HL-60 (cell line): ENCODE measurements around the gene HNRNPAB.
A peak's percentile ranks its signal among the peaks of the same experiment; 100 is the strongest.

ENCODE experiments used
- DNase-seq, 2 experiments: peaks; one replicate each; pipeline ENCODE4 v3.0.0-alpha.2; 2010 to 2020; ENCODE audit warnings: low read depth in 1 of 2, low spot score in 1 of 2
- H3K27ac ChIP-seq: fragments of 250-450 bp; sonication (Bioruptor Pico); replicated peaks from 2 replicates; pipeline ENCODE4 v1.5.1; 2020; ENCODE audit warnings: mild to moderate bottlenecking, moderate library complexity
- H3K27me3 ChIP-seq: fragments of 250-450 bp; sonication (Bioruptor Pico); 2 replicates; pipeline ENCODE4 v1.5.1; 2021; ENCODE audit warnings: mild to moderate bottlenecking, moderate library complexity; ENCODE audit not compliant: insufficient read depth, poor library complexity, severe bottlenecking
- H3K4me3 ChIP-seq: replicated peaks from 2 replicates; pipeline ENCODE4 v1.5.1; 2011; ENCODE audit warnings: mild to moderate bottlenecking, control low read depth, low read length; ENCODE audit not compliant: insufficient read depth
- GABPA ChIP-seq: IDR thresholded peaks from 2 replicates; pipeline ENCODE4 v1.6.1; 2012; ENCODE audit warnings: low read depth
- POLR2AphosphoS5 ChIP-seq: IDR thresholded peaks from 2 replicates; pipeline ENCODE4 v1.6.1; 2012; ENCODE audit warnings: low read depth
- SPI1 ChIP-seq: IDR thresholded peaks from 2 replicates; pipeline ENCODE4 v1.6.1; 2012; ENCODE audit warnings: low read depth, mild to moderate bottlenecking, borderline replicate concordance
- TF ChIP-seq, protein P1 (sequence below): IDR thresholded peaks from one replicate; pipeline ENCODE4 v1.5.1; 2011; ENCODE audit warnings: low read length, control low read depth, inconsistent platforms; ENCODE audit not compliant: insufficient read depth
- TF ChIP-seq, protein P2 (sequence below): IDR thresholded peaks from 2 replicates; pipeline ENCODE4 v1.6.1; 2012; ENCODE audit warnings: low read depth; ENCODE audit not compliant: insufficient replicate concordance

The HNRNPAB gene

DNA sequence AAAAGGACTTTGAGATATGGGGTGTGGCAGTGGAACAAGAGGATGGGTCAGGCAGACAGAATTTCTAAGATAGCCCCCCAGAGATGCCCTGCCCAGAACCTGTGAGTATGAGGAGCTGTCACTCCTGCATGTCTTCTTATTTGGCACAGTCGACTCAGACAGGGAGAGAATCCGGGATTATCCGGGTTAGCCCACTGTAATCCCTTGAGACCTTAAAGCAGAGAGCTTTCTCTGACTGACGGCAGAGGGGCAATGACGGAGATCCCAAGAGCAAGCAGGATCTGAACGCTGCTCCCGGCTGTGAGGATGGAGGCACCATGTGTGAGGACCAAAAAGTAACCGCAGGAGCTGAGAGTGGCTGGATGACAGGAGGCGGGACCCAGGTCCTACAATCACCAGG, 41.9 kb upstream of the HNRNPAB start:
- TF ChIP-seq POLR2AphosphoS5 (no peak), GABPA (no peak), SPI1 (no peak)
- TF ChIP-seq, protein P1, sequence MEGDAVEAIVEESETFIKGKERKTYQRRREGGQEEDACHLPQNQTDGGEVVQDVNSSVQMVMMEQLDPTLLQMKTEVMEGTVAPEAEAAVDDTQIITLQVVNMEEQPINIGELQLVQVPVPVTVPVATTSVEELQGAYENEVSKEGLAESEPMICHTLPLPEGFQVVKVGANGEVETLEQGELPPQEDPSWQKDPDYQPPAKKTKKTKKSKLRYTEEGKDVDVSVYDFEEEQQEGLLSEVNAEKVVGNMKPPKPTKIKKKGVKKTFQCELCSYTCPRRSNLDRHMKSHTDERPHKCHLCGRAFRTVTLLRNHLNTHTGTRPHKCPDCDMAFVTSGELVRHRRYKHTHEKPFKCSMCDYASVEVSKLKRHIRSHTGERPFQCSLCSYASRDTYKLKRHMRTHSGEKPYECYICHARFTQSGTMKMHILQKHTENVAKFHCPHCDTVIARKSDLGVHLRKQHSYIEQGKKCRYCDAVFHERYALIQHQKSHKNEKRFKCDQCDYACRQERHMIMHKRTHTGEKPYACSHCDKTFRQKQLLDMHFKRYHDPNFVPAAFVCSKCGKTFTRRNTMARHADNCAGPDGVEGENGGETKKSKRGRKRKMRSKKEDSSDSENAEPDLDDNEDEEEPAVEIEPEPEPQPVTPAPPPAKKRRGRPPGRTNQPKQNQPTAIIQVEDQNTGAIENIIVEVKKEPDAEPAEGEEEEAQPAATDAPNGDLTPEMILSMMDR = no peak
- TF ChIP-seq, protein P2, sequence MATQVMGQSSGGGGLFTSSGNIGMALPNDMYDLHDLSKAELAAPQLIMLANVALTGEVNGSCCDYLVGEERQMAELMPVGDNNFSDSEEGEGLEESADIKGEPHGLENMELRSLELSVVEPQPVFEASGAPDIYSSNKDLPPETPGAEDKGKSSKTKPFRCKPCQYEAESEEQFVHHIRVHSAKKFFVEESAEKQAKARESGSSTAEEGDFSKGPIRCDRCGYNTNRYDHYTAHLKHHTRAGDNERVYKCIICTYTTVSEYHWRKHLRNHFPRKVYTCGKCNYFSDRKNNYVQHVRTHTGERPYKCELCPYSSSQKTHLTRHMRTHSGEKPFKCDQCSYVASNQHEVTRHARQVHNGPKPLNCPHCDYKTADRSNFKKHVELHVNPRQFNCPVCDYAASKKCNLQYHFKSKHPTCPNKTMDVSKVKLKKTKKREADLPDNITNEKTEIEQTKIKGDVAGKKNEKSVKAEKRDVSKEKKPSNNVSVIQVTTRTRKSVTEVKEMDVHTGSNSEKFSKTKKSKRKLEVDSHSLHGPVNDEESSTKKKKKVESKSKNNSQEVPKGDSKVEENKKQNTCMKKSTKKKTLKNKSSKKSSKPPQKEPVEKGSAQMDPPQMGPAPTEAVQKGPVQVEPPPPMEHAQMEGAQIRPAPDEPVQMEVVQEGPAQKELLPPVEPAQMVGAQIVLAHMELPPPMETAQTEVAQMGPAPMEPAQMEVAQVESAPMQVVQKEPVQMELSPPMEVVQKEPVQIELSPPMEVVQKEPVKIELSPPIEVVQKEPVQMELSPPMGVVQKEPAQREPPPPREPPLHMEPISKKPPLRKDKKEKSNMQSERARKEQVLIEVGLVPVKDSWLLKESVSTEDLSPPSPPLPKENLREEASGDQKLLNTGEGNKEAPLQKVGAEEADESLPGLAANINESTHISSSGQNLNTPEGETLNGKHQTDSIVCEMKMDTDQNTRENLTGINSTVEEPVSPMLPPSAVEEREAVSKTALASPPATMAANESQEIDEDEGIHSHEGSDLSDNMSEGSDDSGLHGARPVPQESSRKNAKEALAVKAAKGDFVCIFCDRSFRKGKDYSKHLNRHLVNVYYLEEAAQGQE = no peak
- DNase-seq = no peak
- no peak overlapping the region for H3K27ac ChIP-seq
- no peak overlapping the region for H3K4me3 ChIP-seq
- no peaks in the 10 kb centered on the region for H3K27me3 ChIP-seq

DNA sequence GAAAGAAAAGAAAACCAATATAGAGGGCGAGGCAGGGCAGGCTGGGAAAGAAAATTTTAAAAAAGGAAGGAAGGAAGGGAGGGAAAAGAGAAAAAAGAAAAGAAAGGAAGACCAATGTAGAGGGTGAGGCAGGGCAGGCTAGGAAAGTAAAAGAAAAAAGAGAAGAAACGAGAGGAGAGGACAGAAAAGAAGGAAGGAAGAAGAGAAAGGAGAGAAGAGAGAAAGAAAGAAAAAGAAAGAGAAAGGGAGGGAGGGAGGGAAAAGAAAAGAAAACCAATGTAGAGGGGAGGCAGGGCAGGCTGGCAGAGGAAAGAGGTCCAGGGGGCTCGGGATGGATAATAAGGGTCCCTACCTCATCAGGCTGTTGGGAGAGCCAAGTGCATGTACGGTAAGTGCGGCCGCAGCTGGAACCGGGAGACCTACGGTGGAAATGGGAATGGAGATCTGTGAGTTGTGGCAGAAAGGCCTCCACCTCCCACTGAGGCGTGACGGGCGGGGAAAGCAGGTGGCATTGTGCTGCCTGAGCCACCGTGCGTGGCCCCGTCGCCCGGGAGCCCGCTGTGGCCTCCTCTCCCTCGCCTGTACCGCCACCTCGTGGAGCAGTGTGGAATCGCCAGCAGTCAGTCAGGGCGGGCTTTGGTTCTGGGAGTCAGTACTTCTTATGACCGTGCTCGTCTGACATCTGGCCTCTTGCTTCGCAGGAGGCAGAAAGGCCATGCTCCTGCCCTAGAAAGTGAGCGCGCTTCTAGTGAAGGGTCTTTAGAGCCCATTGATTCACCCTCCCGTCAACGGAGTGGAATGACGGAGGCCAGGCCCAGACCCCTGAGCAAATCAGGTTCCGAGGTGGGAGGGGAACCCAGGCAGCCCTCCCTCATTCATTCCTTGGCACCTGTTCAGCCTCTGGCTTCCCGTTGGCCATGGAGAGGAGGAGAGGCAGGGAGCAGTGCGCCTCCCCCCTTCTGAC, 40.3 kb upstream of the HNRNPAB start:
- Histone ChIP-seq H3K27ac (no peak overlapping the region), H3K4me3 (no peak overlapping the region), H3K27me3 (no peaks in the 10 kb centered on the region)
- TF ChIP-seq, protein P2 = no peak
- TF ChIP-seq GABPA (no peak), POLR2AphosphoS5 (no peak)
- TF ChIP-seq, protein P1 = peak; percentile 98
- DNase-seq = peak; percentile 67 to 88

DNA sequence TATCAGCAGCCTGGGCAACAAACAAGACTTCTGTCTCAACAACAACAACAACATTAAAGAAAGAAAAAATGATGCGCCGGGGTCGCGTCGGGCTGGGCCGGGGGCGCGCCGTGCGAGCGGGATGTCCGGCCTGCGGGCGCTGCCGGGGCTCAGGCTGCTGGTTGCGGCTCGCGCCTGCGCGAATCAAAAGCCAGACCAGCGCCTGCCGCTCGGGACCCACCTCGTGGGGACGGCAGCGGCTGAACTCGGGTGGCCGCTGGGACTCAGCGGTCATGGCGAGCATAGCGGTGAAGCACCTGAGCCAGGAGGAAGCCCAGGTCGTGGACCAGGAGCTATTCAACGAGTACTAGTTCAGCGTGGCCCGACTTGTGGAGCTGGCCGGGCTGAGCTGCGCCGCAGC, 38.8 kb upstream of the HNRNPAB start:
- TF ChIP-seq, protein P1 = no peak
- TF ChIP-seq GABPA (no peak), SPI1 (no peak), POLR2AphosphoS5 (no peak)
- TF ChIP-seq, protein P2 = no peak
- Histone ChIP-seq H3K27ac (no peak overlapping the region), H3K27me3 (no peaks in the 10 kb centered on the region), H3K4me3 (no peak overlapping the region)
- DNase-seq = no peak
